GM18519 (cell line): ENCODE results near the gene COL12A1.
A peak's percentile ranks its signal among the peaks of the same experiment; 100 is the strongest.
"Not testable (repeated sequence)": the region's sequence is repeated elsewhere in the genome, so short reads cannot be mapped to it uniquely, and the experiment has no call there.

ENCODE experiments used
- ATAC-seq: cut with Tn5 transposase; IDR thresholded peaks from one replicate; pipeline ENCODE4 v1.9.1; 2021; ENCODE audit warnings: mild to moderate bottlenecking, moderate library complexity; ENCODE audit not compliant: unreplicated experiment, low FRiP score

COL12A1 gene

GRCh38 chr6:75213732-75214131 lies 7.9 kb upstream of the COL12A1 start:
- ATAC-seq: peak; percentile 41

DNA sequence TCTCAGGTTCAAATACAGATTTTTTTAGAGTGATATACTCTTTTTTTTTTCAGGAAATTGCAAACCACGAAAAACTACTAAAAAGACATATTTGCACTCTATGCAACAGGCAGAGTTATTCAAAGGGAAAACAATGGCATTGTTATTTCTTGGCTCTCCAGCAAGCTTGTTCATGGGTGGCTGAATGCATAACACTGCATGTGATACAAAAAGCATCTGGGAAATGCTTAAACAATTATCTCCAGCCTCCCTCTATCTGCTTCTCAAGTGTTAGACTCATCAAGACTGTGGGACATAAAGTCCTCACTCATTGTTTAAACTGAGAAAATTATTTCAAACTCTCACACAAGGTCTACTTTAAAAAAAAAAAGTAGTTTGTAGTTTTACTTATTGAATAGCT lies 7.3 kb upstream of the COL12A1 start:
- ATAC-seq: no peak

GRCh38 chr6:75211920-75212590 lies 6.2 kb upstream of the COL12A1 start:
- ATAC-seq: no peak

- ATAC-seq: no peak
Measured at GRCh38 chr6:75210885-75211739, 5.3 kb upstream of the COL12A1 start.

DNA sequence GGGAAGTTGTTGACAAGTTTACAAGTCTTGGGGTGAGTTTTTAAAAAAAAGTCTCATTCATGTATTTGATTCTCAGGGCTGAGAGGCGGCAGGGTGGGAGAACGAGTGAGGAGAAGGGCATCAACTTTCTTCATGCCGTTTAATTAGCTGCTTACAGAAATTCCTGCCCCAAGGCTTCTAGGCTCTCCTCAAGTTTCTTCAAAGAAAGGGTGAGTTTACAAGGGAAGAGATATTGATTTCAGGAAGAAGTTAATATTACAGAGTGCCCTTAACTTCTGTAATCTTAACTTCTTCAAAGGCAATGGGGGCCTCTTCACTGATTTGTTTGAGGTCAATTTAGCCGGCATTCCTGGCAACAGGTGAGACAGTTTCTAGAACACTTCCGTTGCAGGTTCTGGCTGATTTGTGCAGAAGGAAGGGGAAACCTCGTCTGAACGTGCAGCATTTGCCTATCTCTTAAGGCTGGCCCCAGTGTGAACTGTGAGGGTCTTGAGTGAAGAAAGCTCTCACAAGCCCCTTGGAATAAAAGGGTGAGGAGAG lies 3.4 kb upstream of the COL12A1 start:
- no peak for ATAC-seq

DNA sequence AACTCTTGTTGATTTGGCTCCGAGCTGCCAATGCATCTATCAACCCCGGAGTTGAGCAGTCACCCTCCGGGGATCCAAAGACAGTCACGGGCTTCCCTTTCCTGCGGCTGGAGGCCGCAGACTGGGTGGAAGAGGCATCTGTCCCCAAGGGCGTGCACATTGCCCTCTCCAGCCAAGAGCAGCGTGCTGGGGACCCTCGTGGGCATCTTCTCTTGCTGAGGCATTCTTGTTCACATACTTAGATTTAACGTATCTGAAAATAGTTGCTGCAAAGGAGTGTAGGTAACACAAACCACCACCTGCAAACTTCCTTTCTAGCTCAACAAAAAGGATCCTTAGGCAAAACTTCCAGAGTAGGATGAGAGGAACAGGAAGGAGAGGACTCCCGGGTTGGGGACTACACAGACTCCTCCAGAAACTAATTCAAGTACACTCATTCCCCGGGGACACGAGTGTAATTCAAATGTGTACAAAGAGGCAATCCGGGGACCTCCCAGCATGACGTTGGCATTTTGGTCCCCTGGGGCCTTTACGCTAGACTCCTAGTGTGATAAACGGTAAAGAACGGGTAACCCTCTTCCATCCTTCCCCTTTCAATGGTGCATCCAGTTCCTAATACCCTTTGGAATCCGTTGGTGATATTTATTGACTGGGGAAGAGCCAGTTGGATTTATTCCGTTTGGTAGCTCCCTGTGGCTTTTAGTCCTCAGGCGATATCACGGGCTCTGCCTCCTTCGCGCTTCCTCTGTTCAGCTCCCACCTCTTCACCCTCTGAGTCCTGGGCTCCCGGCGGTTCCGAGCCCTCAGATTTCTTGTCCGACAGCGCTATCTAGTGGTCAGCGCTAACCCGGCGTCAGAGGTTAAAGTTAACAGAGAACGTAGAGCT lies 2.7 kb upstream of the COL12A1 start:
- ATAC-seq: peak; percentile 72

- ATAC-seq: no peak
Measured at GRCh38 chr6:75206576-75207342, 906 bp upstream of the COL12A1 start.

- no peak for ATAC-seq
Measured at GRCh38 chr6:75204959-75205775, 686 bp downstream of the COL12A1 start.

- no peak for ATAC-seq
Measured at GRCh38 chr6:75204217-75204958, 1.5 kb downstream of the COL12A1 start.

DNA sequence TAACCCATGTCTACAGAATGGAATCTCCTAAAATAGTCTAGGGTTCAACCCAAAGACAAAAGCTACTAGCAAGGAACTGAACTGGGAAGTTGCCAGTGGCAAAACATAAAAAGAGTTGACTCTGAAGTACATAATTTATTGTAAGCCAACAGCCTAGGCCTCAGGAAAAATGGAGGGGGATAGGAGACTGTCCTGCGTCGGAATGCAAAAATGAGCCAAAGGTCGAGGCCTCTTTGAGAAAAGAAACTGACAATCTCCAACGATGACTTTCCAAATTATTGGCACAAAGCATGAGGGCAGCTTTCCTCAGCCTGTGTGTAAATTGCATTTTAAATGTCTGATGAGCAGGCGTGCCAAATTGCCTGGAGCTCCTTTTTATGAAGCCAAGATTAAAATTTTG lies 2.1 kb downstream of the COL12A1 start:
- no peak for ATAC-seq

GRCh38 chr6:75202676-75203131 lies 3.1 kb downstream of the COL12A1 start:
- ATAC-seq: no peak

GRCh38 chr6:75201901-75202672 lies 3.8 kb downstream of the COL12A1 start:
- no peak for ATAC-seq

- no peak for ATAC-seq
Measured at GRCh38 chr6:75201021-75201420, 4.8 kb downstream of the COL12A1 start.

DNA sequence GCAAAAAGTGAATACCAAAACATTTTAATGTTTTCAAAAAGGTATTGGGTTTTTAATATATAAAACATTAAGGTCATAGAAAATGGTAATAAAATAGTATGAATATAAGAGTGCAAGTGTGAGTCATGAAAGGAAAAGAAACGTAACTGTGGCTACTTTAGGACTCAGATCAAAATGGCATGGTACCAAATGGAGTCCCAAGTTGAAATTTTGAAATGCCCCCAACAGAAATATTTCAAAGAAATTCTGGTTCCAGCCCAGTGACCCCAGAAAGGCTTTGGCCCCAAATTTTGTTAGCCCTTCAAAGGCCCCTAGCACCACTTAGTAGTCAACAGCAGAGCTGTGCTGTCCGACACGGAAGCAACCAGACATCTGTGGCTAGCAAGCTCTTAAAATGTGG lies 6.0 kb downstream of the COL12A1 start:
- ATAC-seq: no peak

DNA sequence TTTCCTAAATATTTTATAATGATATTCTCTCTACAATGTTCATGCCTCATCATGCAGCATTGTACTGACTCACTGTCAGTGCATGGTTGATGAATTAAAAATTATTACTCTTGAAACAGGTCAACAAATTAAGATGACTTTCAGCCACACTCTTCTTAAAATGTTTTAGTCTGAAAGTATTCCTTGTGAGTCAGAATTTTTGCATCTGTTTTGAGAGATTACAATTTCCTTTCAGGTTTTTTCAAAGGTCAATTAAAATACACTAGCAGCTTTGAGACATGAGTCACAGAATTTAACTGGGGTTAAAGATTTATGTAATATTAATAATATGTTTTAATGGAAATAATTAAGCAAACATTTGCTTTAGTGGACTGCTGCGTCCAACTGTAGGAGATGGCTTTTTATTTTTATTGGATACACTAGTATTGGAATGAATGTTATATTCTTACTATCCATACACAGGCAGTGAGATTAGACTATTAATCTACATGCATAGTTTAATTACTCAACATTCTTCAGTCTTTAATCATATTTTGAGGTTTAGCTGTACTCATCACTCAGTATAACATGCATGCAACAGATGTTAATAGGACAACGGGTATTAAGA lies 9.7 kb downstream of the COL12A1 start:
- no peak for ATAC-seq

DNA sequence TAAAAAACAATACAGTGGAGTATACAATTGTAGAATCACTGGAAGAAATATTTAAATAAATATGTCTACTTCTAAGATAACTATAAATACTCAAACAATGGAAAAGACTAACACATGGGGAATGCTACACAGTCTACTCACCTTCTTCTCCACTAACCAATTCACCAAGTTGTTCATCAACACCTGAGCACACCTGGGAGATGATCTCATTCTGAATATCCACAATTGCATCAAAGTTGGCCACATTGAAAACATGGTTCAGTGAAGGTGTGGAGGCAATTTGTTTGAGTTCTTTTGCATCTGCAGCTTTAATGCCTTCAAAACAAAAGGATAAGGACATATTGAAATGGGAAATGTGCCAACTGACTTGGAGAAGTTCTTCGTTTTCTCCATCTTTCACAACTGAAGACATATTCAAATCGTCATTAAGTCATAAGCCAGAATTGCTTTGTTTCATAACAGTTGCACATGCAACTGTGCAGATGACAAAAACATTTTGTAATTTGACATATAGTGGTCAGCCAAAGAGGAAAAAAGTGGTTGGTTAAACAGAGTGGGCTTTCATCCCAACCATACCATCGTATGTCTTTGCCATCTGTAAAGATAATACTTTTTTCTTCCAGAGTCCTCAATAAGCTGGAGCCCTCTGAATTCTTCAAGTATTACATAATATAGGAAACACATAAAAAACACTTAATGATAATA lies 17.5 kb downstream of the COL12A1 start:
- no peak for ATAC-seq

DNA sequence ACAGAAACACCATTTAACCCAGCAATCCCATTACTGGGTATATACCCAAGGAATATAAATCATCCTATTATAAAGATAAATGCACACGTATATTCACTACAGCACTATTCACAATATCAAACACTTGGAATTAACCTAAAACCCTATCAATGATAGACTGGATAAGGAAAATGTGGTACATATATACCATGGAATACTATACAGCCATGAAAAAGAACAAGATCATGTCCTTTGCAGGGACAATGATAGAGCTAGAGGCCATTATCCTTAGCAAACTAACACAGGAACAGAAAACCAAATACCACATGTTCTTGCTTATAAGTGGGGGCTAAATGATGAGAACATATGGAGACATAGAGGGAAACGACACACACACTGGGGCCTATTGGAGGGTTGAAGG lies 19.3 kb downstream of the COL12A1 start:
- ATAC-seq: not testable (repeated sequence)
